GM19193 (cell line): ENCODE results near the gene OSBPL10.

Experiments used
- POLR2A ChIP-seq: IDR thresholded peaks from 4 replicates; pipeline ENCODE4 v1.6.1; 2011; ENCODE audit not compliant: insufficient read depth, insufficient read length; ENCODE audit errors: extremely low read depth

The OSBPL10 gene

DNA sequence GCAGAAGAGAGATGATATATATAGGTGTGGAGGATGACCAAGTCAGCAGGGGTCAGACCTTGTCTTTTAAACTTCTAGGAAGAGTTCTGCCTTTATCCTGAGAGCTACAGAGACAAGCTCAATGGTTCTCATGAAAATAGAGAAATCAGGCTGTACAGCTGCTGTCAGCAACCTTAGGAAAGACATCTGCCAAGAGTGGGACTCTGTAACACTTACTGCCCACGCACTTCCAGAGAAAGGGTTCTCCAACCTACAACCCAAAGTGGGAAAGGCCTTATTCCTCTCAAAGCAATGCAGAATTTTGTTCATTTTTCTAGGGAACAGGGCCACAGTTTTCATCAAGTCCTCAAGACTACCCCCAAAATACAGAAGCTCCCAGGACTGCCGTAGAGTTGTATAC is 309.6 kb downstream of the OSBPL10 start:
- no peak for TF ChIP-seq POLR2A

- TF ChIP-seq POLR2A: no peak
These were observed 310.3 kb downstream of the OSBPL10 start for GRCh38 chr3:31670722-31671121.

- no peak for TF ChIP-seq POLR2A
These were observed 310.9 kb downstream of the OSBPL10 start for GRCh38 chr3:31670136-31670535.

DNA sequence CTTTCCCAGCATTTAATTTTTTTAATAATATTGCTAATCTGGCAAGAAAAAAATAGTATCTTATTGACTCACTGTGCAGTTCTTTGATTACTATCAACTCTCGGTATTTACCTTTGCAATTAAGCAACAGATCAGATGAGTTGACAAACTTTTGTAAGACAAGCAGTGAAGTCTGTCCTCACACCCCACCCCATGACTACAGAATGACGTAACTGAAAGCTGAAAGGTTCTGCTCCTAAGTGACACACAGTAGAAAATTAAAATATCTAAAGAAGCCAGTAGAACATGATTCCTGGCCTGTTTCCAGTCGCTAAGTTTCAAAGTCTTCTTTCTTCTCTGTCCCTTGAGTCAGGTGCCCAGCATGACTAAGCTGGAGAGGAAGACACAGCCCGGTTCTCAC is 312.8 kb downstream of the OSBPL10 start:
- TF ChIP-seq POLR2A: no peak

GRCh38 chr3:31667582-31667981 is 313.5 kb downstream of the OSBPL10 start:
- no peak for TF ChIP-seq POLR2A

DNA sequence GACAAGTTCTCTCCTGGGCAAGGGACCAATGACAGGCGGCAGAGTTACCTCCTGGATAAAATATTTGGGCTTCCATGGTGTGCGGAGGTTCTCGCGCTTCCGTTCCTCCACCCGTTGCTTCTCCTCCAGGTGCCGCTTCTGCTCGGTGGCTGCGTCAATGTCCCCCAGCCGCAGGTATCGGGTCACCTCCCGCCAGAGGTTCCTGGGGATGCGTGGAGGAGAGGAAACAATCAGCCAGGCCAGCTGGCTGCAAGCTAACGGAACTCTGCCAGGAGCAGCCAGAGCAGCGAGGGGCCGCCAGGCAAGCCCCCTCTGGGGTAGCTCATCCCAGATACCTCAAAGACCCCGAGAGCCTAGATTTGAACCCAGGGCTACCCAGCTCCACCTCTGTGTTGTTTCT is 317.0 kb downstream of the OSBPL10 start:
- no peak for TF ChIP-seq POLR2A

GRCh38 chr3:31661993-31662670 is 318.9 kb downstream of the OSBPL10 start:
- no peak for TF ChIP-seq POLR2A

GRCh38 chr3:31661286-31661685 is 319.8 kb downstream of the OSBPL10 start:
- TF ChIP-seq POLR2A: no peak

DNA sequence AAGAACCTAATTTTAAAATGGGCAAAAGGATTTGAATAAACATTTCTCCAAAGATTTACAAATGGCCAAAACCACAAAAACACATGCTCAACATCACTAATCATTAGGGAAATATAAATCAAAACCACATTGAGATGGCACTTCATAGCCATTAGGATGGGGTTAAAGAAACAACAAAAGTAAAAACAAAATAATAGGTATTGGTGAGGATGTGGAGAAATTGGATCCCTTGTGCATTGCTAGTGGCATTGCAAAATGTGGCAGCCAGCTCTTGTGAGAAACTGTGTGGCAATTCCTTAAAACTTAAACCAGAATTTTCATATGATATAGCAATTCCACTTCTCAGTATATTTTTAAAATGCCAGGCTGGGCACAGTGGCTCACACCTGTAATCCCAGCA is 321.8 kb downstream of the OSBPL10 start:
- no peak for TF ChIP-seq POLR2A

GRCh38 chr3:31654998-31655397 is 326.1 kb downstream of the OSBPL10 start:
- TF ChIP-seq POLR2A: no peak

DNA sequence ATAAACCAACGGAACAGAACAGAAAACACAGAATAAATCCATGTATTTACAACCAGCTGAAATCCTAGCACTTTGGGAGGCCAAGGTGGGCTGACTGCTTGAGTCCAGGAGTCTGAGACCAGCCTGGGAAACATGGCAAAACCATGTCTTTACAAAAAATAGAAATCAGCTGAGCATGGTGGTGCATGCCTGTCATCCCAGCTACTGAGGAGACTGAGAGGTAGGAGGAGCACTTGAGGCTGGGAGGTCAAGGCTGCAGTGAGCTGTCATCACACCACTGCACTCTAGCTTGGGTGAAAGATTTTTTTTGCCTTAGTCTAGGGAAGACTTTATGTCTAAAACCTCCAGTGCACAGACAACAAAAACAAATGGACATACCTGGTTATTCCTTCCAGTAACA is 327.6 kb downstream of the OSBPL10 start:
- TF ChIP-seq POLR2A: no peak

DNA sequence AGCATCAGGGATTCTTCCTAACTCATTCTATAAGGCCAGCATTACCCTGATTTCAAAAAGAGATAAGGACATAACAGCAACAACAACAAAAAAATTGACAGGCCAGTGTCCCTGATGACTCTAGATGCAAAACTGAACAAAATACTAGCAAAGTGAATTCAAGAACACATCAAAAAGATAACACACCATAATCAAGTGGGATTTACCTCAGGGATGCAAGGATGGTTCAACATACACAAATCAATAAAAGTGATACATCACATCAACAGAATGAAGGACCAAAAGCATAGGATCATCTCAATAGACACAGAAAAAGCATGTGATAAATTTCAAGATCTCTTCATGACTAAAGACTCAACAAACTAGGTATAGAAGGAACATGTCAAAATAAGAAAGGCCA is 328.8 kb downstream of the OSBPL10 start:
- no peak for TF ChIP-seq POLR2A

GRCh38 chr3:31648286-31648968 is 332.6 kb downstream of the OSBPL10 start:
- TF ChIP-seq POLR2A: no peak

GRCh38 chr3:31645256-31645655 is 335.8 kb downstream of the OSBPL10 start:
- TF ChIP-seq POLR2A: no peak

GRCh38 chr3:31639828-31640227 is 341.2 kb downstream of the OSBPL10 start:
- TF ChIP-seq POLR2A: no peak

DNA sequence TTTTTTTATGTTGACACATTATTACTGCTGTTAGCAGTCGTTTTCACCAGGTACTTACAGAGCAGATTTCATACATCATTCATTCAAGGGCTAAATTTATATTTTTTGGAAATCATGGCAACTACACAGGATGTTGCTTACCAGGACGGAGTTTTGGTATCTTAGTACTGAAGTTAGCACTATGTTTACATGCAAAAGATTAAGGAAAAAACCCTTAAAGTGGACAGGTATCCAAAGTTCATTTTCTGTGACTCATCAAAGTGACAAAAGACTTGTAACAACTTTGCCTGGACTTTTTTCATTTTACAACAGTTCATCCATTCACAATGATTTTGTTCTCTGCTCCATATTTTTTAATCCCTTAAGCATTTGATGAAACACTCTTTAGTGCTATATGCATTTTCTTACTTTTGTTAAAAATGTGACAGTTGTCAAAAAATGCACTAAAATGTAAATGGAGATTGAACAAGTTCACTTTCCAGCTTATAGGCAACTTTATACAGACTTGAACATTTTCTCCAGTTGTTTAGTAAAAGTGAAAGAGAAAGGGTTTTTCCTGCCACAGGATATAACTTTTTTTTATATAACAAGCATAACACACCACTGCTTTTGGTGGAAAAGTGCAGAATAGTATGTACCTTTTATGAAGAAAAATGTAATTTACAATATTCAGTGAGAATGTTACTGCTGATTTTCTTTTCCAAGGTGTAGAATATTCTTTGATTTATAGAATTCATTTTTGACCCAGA is 344.2 kb downstream of the OSBPL10 start:
- no peak for TF ChIP-seq POLR2A
